Stimulated activated CD4-positive, alpha-beta T cell treated with anti-CD3 and anti-CD28 coated beads, TNF-alpha, amount 100 ng/mL, for 48 hours (primary cell): ENCODE measurements around the gene MAPRE3.

Experiments used
- DNase-seq, 3 donors: peaks; one replicate each; pipeline ENCODE4 v3.0.0-alpha.2; 2020; ENCODE audit warnings: low read depth in 3 of 3

Gene MAPRE3

DNA sequence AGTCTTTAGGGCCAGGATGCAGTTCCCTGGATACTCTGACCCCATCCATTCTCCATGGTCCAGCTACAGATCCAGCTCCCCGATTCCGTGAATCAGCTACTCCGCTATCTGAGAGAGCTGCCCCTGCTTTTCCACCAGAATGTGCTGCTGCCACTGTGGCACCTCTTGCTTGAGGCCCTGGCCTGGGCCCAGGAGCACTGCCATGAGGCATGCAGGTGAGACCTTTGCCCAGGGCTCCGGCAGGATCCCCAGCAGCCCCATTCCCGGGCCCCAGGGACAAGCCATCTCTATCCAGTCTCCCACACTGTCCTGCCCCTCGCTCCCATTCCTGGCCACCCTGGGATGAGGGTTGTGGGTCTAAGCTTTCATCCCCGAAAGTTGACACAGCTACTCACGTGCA, 69.8 kb downstream of the MAPRE3 start:
- no peak for DNase-seq

DNA sequence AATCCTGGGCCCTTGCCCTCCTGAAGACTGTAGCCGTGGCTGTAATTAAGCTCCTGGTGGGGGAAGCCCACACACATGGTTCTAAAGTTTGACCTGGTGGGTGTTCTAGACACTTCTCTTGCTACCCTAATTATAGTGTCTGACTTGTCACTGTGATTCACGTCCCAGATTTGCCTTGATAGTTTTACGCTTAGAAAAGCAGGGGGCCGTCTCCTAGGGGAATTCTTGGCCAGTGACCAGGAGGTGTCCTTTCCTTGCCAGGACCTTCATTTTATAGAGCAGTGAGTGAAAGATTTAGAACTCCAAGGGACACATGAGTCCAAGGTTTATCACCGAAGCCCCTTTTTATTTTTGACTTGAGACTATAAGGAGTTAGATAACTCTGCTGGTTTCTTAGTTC, 71.3 kb downstream of the MAPRE3 start:
- no peak for DNase-seq

DNA sequence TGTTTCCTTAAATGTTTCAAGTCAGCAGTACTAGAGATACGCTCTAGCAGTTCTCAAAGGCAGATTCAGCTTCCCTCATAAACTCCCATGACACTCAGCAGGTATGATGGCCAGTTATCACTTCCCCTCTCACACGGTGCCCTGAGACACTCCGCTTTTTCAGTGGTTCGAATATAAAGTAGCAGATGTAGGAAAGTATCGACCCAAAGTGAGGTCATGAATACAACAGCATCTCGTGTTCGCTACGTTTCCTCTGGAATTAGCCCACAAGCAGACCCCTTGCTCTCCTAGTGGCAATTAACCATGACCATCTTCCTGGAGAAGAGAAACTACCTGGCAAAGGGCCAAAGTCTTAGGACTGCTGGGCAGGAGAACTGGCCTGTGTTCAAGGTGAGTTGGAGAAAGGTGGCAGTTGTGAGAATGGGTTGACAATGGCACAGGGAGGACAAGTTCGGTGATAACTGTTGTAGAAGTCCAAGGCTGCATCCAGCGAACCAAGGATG, 71.8 kb downstream of the MAPRE3 start:
- no peak for DNase-seq

DNA sequence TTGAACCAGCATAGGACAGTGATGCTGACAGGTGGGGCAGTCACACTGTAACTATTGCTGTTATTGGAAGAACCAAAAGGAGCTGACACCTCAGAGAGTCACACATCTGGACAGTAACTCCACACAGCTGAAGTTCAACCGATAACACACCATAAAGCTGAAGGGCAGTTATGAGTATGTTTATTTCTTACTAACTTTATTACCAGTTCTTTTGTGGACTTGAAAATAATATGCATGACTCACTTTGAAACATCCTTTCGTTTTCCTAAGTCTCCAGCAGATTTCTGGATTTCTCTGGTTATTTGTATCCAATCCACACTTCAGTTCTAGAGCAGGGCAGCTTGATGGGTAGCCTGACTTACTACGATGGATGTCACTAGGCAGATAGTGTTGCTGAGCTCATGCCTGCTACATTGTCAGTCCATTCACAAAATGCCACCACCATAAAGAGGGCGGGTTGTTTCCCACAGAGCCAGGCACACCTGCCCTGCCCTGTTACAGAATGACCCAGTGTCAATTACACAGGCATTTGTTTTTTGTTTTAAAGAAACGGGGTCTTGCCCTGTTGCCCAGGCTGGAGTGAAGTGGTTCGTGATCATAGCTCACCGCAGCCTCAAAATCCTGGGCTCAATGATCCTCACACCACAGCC, 72.7 kb downstream of the MAPRE3 start:
- DNase-seq = no peak

DNA sequence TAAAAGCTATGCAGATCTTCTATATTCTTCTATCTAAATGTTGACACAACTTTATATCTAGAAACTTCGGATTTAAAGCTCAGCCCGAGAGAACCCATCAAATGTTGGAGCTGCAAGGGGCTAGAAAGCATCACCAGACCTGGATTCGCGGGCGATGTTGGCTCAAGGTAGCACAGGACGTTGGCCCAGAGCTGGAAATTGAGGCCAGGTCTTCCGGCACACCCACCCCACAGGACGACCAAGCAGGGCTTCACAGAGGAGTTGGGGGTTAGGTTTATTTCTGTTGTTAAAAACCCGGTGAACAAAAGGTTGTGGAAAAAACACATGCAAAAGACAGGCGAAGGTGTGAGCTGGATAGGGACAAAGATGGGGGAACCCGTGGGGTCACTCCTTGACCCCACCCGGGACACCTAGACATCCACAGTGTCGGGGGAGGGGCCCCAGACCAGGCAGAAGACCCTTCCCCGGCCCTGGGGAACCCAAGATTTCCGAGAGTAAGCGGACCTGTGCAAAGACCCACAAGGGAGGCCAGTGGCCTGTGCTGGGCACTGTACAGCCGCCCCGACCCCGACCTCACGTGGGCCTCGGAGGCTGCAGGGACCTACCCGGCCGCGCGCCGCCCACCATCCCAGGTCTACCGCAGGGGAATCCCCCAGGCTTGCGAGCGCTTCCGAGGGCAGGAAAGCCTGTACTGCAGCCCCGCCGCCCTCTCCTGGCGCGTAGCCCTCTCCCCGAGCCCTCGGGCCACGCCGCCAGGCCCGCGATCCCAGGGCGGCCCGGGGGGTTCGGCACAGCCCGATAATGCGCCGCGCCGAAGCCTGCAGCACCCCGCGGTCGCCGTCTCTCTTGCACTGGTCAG, 79.2 kb downstream of the MAPRE3 start:
- DNase-seq = peak; percentile 43 to 57 (median 43)

DNA sequence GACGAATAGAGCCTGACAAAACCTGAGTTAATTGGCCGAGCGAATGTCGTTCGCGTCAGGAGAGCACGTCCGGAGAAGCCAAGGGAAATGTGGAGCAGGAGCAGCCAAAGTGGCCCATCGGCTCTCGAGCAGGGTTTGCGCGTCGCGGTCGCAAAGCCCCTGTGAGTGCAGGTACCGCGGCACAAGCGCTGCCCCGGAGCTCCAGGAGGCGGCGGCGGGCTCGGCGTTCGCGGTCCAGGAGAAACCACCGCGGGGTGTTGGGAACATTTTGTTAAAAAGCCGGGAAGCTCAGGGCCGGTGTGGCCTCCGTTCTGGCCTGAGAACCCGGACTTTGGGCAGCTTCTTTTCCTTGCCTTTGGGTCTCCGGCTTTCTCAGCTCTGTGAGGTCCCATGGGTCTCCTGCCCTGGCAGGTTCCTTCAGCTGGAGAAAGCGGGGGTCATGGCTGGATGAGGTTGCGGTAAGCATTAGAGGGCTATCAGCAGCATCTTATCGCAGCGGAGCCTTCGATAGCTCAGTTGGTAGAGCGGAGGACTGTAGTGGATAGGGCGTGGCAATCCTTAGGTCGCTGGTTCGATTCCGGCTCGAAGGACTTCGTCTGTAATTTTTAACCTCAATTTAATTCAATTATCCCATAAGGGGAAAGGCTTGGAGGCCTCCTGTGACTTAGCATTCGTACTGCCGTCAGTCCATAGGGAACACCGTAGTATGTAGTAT, 80.0 kb downstream of the MAPRE3 start:
- peak; percentile 76 to 85 (median 85) for DNase-seq

DNA sequence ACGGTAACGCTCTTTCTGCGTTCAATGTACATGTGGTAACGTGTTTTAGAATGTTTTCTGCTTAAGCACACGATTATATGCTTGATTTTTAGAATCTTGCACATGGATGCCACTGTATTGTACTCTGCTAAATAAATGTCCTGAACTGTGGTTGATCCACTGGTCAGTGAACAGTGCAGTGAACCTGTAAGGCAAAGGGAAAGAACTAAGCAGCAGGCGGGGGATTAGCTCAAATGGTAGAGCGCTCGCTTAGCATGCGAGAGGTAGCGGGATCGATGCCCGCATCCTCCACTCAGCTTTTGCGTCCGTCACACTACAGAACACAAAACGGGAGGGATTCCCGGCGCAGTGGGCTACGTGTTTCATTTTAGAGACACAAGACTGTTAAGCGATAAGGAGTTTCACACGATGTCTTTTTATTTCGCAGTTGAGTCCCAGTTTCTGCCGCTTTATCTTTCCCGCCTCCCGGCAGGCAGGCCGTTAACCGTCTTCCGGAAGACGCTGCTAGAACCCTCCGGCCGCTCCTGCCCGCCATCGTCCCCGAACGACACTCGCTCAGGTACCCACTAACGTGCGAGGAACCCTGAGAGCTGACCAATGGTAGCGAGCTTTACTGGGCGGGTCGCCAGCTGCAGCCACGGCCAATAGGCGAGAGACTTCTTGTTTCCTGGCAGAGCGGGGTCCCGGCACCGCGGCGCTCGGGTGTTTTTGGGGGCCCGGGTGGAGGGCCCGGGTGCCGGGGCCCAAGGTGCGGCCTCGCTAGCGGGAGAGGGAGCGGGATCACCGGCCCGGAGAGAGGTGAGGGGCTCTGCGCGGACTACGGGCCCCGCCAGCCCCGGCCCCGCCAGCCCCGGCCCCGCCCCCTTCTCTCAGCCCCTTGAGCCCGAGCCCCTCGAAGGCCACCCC, 80.8 kb downstream of the MAPRE3 start, which contains the start of gene AGBL5:
AGBL5 (plus strand) TSS at position 673 of the 906 bp plus-strand sequence. CDS start 1,291 bp downstream, outside the sequence.
- peak; percentile 91 to 93 (median 93) for DNase-seq

DNA sequence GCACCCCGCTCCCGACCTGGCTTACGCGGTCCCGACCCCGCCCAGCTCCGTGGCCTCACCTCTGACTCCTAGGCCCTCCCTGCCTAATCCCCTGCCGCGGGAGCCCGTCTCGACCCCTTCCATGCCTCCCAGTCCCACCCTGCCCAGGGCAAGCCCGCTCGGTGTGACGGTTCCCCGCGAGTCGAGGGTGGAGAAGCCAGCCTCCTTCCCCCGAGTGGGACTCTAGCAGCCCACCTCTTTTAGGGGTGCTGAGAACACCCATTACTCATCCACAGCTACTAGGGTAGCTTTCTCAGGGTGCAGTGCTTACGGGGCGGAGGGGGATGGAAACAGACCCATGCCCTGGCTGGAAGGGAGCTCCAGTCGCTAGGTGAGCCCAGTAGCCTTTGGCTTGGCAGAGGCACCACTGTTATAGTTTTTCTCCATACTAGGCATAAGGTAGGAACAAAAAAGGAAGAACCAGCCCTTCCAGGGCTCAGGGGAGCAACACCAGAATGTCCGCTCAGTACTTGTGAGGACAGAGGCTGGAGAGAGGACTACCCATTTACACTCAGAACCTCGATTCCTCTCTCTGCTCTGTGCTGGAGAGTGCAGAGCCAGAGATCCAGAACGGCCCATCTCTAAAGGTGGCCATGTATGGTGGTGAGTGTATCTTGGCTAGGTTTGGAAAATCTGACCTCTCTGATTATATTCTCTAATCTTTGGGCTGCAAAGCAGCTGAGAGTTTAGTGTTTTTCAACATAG, 81.6 kb downstream of the MAPRE3 start:
- DNase-seq = no peak

DNA sequence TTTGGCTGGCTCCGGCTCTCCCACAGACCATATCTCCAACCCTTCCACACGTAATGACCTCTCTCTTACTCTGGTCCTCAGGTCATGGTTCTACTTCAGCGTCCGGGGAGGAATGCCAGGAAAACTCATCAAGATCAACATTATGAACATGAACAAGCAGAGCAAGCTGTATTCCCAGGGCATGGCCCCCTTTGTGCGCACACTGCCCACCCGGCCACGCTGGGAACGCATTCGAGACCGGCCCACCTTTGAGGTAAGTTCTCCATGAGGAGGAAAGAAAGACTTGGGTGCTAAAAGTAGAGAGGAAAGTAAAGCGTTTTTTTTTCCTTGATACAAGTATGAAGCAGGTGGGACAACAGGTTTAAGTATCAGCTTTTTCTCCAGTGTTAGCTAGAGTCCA, 82.9 kb downstream of the MAPRE3 start:
- DNase-seq = no peak

DNA sequence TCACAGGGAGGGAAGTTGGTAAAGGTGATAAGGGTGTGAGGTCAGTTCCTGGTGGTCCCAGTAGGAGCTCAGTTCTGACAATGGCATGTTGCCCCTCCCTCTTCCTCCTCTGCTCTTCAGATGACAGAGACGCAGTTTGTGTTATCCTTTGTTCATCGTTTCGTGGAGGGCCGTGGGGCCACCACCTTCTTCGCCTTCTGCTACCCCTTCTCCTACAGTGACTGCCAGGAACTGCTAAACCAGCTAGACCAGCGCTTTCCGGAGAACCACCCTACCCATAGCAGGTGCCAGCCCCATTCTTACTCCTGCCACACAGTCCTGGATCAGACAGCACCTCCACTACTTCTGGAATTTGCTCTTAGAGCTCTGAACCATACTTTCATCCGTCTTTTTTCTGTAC, 83.3 kb downstream of the MAPRE3 start:
- DNase-seq = no peak

DNA sequence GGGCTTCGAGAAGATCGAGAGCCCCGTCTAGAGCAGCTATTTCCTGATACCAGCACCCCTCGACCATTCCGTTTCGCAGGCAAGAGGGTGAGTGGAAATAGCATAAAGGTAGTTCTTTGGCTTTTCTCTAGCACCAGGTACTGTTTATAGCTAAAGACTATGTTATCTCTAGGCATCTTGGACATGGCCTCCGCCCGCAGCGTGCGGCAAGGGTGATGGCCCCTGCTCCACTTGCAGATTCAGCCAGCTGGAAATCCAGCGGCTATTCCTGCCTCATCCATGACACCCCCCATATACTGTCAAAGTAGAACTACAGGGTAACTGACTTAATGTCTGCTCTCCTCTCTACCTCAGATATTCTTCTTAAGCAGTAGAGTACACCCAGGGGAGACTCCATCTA, 84.3 kb downstream of the MAPRE3 start:
- no peak for DNase-seq

DNA sequence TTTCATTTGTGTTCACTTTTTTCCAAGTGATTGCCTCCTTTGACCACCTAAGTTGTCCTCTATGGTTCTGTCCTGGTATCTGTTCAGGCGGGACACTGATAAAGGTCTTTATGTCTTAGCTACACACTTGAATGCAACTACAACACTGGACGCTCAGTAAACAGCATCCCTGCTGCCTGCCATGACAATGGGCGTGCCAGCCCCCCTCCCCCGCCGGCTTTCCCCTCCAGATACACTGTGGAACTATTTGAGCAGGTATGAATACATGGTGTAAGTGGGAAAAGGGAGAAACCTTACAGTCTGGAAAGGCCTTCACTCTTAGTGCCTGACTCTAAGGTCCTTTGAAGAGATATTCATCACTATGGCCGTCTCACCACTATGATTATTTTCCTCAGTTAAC, 86.7 kb downstream of the MAPRE3 start:
- DNase-seq = no peak

DNA sequence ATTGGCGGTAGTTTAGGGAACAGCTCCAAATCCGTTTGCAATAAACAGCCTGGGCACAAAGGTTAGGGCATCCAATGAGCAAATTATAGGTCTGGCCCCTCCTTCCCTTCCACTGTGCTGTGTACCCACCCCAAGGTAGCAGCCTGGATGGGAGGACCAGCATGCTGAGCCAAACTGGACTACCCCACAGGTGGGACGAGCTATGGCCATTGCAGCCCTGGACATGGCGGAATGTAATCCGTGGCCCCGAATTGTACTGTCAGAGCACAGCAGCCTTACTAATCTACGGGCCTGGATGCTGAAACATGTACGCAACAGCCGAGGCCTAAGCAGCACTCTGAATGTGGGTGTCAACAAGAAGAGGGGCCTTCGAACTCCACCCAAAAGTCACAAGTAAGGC, 87.8 kb downstream of the MAPRE3 start:
- no peak for DNase-seq

DNA sequence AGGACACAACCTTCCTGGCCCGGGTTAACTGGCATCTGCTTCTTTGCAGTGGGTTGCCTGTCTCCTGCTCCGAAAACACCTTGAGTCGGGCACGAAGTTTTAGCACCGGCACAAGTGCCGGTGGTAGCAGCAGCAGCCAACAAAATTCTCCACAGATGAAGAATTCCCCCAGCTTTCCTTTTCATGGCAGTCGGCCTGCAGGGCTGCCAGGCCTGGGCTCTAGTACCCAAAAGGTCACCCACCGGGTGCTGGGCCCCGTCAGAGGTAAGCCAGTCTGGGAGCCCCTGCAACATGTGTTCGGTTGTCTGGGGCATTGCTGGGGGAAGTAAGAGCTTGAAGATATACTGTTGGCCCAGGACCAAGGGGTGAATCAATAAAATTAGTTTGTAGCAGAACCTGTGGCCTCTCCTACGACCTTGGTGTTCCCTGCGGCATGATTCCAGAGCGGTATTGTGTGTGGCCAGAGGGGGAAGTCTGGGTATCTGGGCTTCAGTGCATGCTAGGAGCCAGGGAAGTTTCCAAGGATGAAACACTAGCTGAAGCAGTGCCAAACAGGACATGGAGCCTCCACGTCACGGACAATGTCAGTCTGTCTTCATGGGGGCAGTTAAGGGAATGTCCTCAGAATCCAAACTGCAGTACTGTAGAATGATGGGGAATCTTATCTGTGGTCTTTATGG, 88.8 kb downstream of the MAPRE3 start:
- DNase-seq = no peak

DNA sequence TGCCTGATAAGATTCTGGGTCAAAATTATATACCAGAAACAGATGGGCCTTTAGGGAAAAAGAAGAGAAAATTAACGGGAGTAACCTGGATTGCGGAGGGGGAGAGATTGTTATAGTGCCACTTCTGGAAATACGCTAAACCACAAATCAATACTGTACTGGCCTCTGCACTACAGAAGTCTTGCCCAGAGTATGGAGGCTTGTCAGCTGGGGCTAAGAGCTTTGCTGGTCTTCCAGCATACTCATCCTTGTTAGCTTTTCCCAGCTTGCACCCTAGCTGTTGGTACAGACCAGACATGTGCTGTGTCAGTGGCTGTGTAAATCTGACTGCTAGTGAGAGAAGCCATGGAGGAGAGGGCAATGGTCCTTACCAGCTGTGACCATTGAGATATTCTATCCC, 89.9 kb downstream of the MAPRE3 start:
- DNase-seq = no peak

DNA sequence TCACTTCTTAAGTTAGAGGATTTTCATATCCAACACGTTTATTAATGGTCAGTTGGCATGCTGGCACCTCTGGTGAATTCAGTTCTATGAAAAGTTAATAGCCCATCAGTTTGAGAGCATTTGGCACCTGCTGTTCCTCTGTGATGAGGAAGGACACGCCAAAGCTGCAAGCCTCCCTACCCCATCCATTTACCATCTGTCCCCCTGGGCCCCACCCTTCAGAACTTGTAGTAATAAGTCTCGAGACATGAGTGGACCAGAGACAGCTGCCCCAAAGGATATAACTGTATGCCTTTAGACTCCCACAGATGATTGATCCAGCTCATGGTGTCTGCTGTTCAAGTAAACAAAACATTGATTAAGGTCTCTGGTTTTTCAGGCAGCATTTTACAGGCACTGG, 94.7 kb downstream of the MAPRE3 start:
- DNase-seq = no peak

DNA sequence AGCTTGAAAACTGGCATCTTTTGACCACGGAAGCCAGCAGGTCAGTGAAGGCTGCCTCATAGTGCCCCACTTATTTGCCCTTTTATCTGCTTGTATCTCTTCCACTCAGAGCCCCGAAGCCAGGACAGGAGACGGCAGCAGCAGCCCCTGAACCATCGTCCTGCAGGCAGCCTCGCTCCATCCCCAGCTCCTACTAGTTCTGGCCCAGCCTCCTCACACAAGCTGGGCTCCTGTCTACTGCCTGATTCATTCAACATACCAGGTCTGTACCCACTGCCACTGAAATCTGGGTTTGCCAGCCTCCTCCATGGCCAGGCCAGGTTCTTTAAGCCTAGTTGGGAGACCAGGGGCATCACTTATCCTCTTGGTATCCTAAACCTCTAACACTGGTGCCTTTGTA, 96.9 kb downstream of the MAPRE3 start:
- DNase-seq = no peak

DNA sequence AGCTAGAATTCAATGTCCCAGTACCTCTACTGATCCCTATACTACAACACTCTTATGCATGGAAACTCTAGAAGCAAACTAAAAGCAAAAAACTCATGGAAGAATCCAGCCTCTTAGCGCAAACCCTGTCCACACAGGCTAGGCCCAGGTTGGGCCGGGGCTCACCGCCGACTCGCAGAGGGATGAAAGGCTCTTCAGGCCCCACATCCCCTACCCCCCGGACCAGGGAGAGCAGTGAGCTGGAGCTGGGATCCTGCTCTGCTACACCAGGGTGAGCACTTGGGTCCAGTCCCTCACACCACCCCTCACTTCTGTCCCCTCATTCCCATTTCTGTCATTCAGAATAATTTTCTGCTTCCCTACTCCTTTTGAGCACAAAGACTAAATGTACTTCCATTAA, 99.0 kb downstream of the MAPRE3 start:
- no peak for DNase-seq

DNA sequence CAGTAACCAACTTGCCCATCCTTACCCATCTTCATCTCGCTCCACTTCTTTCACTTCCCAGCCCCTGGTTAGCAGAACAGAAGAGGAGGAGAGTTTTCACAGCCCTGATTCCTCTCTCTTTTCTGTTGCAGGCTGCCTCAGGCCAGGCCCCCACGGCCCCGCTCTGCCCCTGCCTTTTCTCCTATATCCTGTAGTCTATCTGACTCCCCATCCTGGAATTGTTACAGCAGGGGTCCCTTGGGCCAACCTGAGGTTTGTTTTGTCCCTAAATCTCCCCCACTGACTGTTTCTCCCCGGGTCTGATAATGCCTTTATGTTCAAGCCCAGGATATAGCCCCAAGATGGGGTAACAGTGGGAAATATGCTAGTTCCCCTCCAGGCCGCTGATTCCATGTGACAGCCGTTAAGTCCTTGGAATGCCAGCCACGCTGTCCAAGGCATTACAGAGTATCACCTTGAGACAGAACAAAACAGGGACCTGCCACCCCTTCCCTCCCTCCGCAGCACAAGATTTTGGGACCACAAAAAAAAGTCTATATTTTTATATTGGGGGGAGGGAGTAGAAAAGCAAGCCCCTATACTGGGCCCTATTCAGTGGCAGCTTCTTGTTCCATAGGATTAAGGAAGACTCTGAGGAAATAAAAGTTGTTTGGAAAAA, 99.7 kb downstream of the MAPRE3 start:
- DNase-seq = no peak
